PFSK-1 (cell line): ENCODE results near the gene ESYT2.

Source experiments
- FOXP2 ChIP-seq: optimal IDR thresholded peaks from 2 replicates; pipeline ENCODE3; 2011; ENCODE audit warnings: borderline replicate concordance, control low read depth, inconsistent platforms; ENCODE audit not compliant: insufficient read depth; ENCODE audit errors: extremely low read length, extremely low read depth
- POLR2AphosphoS5 ChIP-seq: IDR thresholded peaks from 2 replicates; pipeline ENCODE4 v1.6.1; 2012; ENCODE audit warnings: low read depth, mild to moderate bottlenecking, control low read depth, low read length, moderate library complexity
- SIN3A ChIP-seq: IDR thresholded peaks from 2 replicates; pipeline ENCODE4 v1.6.1; 2012; ENCODE audit warnings: mild to moderate bottlenecking, low read length, moderate library complexity, borderline replicate concordance; ENCODE audit not compliant: insufficient read depth
- TAF1 ChIP-seq: IDR thresholded peaks from 2 replicates; pipeline ENCODE4 v1.6.1; 2012; ENCODE audit warnings: low read length, control low read depth, borderline replicate concordance; ENCODE audit not compliant: insufficient read depth
- TF ChIP-seq, protein P1 (sequence below), 2 experiments: IDR thresholded peaks; 2 replicates each; pipeline versions ENCODE4 v1.6.1 to v1.8.0; 2011 to 2012; ENCODE audit warnings: low read depth in 2 of 2, low read length in 2 of 2, control low read depth in 1 of 2, inconsistent platforms in 1 of 2, mild to moderate bottlenecking in 1 of 2, moderate library complexity in 1 of 2; ENCODE audit not compliant: insufficient read depth in 1 of 2

ESYT2 gene

DNA sequence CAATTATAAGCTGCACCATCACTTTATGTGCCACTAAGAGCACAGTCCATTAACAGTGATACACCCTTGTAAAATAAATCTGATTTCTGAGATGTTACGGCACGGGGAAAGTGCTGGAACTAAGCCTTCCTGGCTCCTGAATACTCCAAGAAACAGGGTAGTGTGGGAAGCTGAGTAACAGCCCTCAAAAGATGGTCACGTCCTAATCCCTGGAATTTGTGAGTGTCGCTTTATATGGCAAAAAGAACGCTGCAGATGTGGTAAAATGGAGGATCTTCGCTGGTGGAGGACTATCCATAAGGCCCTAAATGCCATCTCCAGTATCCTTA, 13.5 kb downstream of the ESYT2 start:
- TF ChIP-seq FOXP2: no peak

DNA sequence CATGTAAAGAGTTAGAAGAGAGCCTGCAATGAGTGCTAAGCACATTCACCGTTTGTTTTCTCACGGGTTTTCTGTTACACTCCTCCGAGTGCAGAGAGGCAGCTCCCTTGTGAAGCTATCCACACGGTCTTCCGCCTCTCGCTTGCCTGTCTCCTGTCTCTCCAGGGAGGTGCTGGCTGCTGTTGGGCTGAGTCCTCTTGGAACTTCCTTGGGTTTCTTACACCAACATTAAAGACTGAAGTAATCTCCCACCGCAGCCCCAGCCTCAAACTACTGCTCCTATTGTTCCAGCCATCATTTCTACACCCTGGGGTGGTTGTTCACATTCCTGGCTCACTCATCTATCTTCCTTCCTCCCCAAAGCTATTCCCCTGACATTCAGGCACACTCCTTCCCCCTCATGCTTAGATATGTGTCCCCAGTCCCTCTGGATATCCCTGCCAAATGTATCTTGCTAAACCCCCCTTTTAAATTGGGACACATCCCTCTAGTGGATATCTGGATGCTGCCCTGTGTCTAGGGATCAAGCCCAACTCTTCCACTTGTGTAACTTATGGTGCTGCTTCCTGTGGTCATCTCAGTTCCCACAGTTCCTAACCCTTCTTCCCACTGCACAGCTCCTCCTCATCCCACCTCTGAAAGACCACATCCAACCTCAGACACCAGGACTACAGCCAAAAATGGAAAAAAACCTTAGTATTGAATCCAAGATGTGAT, 14.1 kb downstream of the ESYT2 start:
- TF ChIP-seq FOXP2: no peak
- TF ChIP-seq, protein P1, sequence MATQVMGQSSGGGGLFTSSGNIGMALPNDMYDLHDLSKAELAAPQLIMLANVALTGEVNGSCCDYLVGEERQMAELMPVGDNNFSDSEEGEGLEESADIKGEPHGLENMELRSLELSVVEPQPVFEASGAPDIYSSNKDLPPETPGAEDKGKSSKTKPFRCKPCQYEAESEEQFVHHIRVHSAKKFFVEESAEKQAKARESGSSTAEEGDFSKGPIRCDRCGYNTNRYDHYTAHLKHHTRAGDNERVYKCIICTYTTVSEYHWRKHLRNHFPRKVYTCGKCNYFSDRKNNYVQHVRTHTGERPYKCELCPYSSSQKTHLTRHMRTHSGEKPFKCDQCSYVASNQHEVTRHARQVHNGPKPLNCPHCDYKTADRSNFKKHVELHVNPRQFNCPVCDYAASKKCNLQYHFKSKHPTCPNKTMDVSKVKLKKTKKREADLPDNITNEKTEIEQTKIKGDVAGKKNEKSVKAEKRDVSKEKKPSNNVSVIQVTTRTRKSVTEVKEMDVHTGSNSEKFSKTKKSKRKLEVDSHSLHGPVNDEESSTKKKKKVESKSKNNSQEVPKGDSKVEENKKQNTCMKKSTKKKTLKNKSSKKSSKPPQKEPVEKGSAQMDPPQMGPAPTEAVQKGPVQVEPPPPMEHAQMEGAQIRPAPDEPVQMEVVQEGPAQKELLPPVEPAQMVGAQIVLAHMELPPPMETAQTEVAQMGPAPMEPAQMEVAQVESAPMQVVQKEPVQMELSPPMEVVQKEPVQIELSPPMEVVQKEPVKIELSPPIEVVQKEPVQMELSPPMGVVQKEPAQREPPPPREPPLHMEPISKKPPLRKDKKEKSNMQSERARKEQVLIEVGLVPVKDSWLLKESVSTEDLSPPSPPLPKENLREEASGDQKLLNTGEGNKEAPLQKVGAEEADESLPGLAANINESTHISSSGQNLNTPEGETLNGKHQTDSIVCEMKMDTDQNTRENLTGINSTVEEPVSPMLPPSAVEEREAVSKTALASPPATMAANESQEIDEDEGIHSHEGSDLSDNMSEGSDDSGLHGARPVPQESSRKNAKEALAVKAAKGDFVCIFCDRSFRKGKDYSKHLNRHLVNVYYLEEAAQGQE (IDR thresholded peaks at IDR 0.05; ENCODE audit: insufficient read depth in 1 of 2, low read depth in 2 of 2, low read length in 2 of 2): no peak
- no peak for TF ChIP-seq POLR2AphosphoS5
- TF ChIP-seq TAF1: no peak
- no peak for TF ChIP-seq SIN3A

DNA sequence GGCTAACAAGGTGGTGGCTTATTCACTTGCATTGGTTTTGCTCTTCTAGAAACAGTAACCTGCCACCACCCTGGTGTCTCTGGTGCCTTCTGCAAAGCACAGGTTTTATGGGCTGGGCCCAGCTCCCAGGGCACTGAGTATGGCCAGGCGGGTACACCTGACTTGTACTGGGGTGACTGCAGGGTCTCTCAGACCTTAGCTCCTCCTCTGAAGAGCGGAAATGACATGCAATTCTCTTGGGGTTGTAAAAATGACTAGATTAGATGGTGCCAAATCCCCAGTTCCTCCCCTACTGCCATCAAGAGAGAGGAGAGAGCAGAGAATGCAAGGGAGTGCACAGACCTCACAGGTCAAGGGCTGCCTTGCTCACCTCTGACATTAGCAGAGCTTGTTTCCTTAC, 14.7 kb downstream of the ESYT2 start:
- no peak for TF ChIP-seq FOXP2
- TF ChIP-seq, protein P1 (IDR thresholded peaks at IDR 0.05; ENCODE audit: insufficient read depth in 1 of 2, low read depth in 2 of 2, low read length in 2 of 2): no peak
- no peak for TF ChIP-seq POLR2AphosphoS5
- TF ChIP-seq SIN3A: no peak
- TF ChIP-seq TAF1: no peak

DNA sequence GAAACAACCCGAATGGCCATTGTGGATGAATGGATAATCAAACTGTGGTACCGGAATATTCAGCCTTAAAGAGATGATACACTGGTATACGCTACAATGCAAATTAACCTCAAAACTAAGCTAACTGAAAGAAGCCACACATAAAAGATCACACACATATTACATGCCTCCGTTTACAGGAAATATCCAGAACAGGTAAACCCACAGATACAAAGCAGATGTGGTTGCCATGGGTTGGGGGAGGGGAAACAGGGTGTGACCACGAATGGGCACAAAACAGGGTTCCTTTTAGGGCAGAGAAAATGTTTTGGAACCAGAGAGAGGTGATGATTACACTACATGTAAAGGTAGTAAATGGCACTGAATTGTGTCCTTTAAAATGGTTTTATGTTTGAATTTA, 16.6 kb downstream of the ESYT2 start:
- TF ChIP-seq POLR2AphosphoS5 (no peak), FOXP2 (no peak), TAF1 (no peak), SIN3A (no peak)
- TF ChIP-seq, protein P1 (IDR thresholded peaks at IDR 0.05; ENCODE audit: insufficient read depth in 1 of 2, low read depth in 2 of 2, low read length in 2 of 2): no peak

DNA sequence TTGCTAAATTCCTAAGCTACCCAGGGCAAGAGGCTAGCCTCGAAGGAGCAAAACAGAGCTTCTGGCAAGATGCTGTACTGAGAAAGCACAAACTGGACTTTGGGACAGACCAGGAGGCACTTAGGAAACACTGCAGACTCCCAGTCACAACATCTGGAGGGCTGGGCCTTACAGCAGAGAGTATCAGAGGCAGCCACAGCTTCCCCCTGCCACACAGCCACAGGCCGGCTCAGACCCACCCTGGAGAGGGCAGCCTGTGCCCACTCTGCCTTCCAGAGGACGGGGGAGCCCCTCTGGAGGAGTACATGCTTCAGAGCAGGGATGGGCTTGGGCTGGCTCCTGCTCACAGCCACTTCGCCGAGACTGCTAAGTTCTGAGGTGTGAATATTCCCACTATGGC, 17.4 kb downstream of the ESYT2 start:
- TF ChIP-seq, protein P1 (IDR thresholded peaks at IDR 0.05; ENCODE audit: insufficient read depth in 1 of 2, low read depth in 2 of 2, low read length in 2 of 2): no peak
- TF ChIP-seq SIN3A (no peak), POLR2AphosphoS5 (no peak), FOXP2 (no peak), TAF1 (no peak)
